ENCODE results near the gene SF3A1. TPM values are rescaled to one million over a fixed set of nuclear protein-coding genes. Genes with fewer than 3 reads are reported as not detected.

Gene SF3A1
- polyA plus RNA-seq, 1 donor = 69.4 TPM

GRCh38 chr22:30386608-30386959 lies 29.9 kb upstream of the SF3A1 start:
- DNase-seq (ENCODE audit: low read depth) = no peak

- DNase-seq (ENCODE audit: low read depth) = no peak
Observed at GRCh38 chr22:30385942-30386341, 29.2 kb upstream of the SF3A1 start.

- DNase-seq (ENCODE audit: low read depth) = no peak
Observed at GRCh38 chr22:30383061-30383460, 26.4 kb upstream of the SF3A1 start.

GRCh38 chr22:30382340-30382739 lies 25.6 kb upstream of the SF3A1 start:
- no peak for DNase-seq (ENCODE audit: low read depth)

GRCh38 chr22:30381264-30381663 lies 24.6 kb upstream of the SF3A1 start:
- no peak for DNase-seq (ENCODE audit: low read depth)

- DNase-seq (ENCODE audit: low read depth) = no peak
Observed at GRCh38 chr22:30380011-30380410, 23.3 kb upstream of the SF3A1 start.

- no peak for DNase-seq (ENCODE audit: low read depth)
Observed at GRCh38 chr22:30375312-30375849, 18.7 kb upstream of the SF3A1 start.

GRCh38 chr22:30373331-30374325 lies 16.9 kb upstream of the SF3A1 start:
- DNase-seq (ENCODE audit: low read depth) = no peak

GRCh38 chr22:30372915-30373314 lies 16.2 kb upstream of the SF3A1 start:
- no peak for DNase-seq (ENCODE audit: low read depth)

GRCh38 chr22:30371981-30372380 lies 15.3 kb upstream of the SF3A1 start:
- no peak for DNase-seq (ENCODE audit: low read depth)

- DNase-seq (ENCODE audit: low read depth) = no peak
Observed at GRCh38 chr22:30371321-30371720, 14.6 kb upstream of the SF3A1 start.

GRCh38 chr22:30370641-30371230 lies 14.0 kb upstream of the SF3A1 start:
- no peak for DNase-seq (ENCODE audit: low read depth)

- no peak for DNase-seq (ENCODE audit: low read depth)
Observed at GRCh38 chr22:30368420-30368819, 11.7 kb upstream of the SF3A1 start.

- DNase-seq (ENCODE audit: low read depth) = no peak
Observed at GRCh38 chr22:30365891-30366290, 9.2 kb upstream of the SF3A1 start.

- DNase-seq (ENCODE audit: low read depth) = no peak
Observed at GRCh38 chr22:30362651-30363281, 6.1 kb upstream of the SF3A1 start.

GRCh38 chr22:30361916-30362650 lies 5.4 kb upstream of the SF3A1 start:
- DNase-seq (ENCODE audit: low read depth) = no peak

GRCh38 chr22:30358541-30358940 lies 1.8 kb upstream of the SF3A1 start:
- DNase-seq (ENCODE audit: low read depth) = no peak

- no peak for DNase-seq (ENCODE audit: low read depth)
Observed at GRCh38 chr22:30357650-30358215, 1.0 kb upstream of the SF3A1 start.

GRCh38 chr22:30357236-30357570 lies 509 bp upstream of the SF3A1 start:
- DNase-seq (ENCODE audit: low read depth) = no peak

- no peak for DNase-seq (ENCODE audit: low read depth)
Observed at GRCh38 chr22:30354644-30355043, 2.0 kb downstream of the SF3A1 start.

GRCh38 chr22:30351226-30351625 lies 5.5 kb downstream of the SF3A1 start:
- no peak for DNase-seq (ENCODE audit: low read depth)

- DNase-seq (ENCODE audit: low read depth) = no peak
Observed at GRCh38 chr22:30348809-30349208, 7.9 kb downstream of the SF3A1 start.
